Renal cortical epithelial cell (primary cell): ENCODE measurements around the gene C16orf90. TPM values are rescaled to one million over a fixed set of nuclear protein-coding genes. Genes with fewer than 3 reads are reported as not detected.

Source experiments
- DNase-seq: peaks from one replicate; pipeline ENCODE4 v3.0.0-alpha.2; 2011; ENCODE audit warnings: low read depth
- total RNA-seq: library from RNA; depleted of rRNA; stranded (reverse); fragments of >200 nt; gene quantifications from 2 replicates; pipeline ENCODE4 v1.2.3, GENCODE V29; 2014

The C16orf90 gene
- total RNA-seq, 1 donor from 2014 or later = not detected

GRCh38 chr16:3465911-3466584, 29.2 kb downstream of the C16orf90 start:
- no peak for DNase-seq

- DNase-seq = no peak
Observed at GRCh38 chr16:3465301-3465700, 30.0 kb downstream of the C16orf90 start.

GRCh38 chr16:3461151-3461550, 34.1 kb downstream of the C16orf90 start:
- DNase-seq = no peak

DNA sequence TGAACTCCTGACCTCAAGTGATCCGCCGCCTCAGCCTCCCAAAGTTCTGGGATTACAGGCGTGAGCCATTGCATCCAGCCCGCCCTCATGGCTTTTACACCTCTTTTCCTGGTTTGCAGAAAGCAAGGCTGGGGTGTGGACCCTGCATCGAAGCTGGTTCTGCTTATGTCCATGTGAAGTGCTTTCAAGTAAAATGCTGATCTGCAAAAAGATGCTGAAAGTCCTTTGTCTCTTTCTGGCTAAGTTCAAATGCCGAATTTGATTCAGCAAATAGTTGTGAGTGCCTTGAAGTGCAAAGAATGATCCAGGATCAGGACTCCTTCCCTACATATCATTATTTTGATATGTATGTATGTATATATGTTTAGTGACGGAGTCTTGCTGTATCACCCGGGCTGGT, 34.7 kb downstream of the C16orf90 start:
- no peak for DNase-seq

- no peak for DNase-seq
Observed at GRCh38 chr16:3460121-3460520, 35.2 kb downstream of the C16orf90 start.

DNA sequence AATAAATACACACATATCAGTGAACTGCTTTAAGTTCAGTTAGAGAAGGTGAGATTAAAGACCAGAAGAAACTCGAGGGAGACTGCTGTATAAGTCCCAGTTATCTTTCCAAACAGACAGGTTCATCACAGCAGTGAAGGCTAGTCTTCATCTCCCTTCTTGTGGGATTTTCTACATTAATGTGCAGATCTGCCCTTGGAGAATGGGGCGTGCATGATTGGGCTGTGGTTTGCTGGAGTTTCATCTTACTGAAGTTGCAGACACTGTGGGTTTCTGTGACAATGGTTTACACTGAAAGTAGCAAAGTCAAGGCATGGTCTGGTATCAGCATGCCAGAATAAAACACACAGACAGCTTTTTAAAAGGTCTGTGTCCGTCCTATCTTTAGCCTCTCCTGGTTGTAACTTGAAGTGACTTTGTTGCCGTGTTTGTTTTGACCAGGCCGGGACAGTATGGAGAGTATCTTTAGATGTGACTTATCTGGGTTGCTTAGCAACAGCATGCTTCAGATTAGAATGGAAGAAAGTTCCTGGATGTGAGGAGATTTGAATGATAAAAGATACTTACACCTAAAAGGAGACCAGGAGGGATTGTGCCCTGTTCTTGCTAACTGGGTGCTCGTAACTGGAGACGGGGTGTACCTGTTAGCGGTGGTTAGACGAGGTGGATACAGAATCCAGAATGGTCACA, 35.7 kb downstream of the C16orf90 start:
- peak; percentile 27 for DNase-seq

DNA sequence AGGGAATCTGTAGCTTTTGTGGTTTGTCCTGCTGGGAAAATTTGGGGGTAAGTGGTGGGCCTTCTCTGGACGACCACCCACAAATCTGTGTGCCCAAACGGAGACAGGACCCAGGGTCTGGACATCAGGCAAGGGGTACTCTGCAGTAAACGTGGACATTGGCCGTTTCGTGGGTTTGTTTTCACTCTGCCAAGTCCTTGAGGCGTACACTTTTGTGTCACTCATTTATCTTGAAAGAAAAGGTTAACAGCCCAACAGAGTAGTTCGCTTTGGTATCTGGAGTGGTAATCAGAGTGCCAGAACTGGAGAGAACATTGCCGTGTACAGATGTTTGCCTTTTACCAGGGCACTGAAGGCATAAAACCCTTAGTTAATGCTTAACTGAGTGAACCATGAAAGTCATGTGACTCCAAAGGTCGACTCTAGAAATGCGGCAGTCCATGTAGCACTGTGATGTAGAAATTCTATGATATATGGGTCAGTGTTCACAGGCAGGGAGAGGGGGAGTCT, 36.4 kb downstream of the C16orf90 start:
- peak; percentile 94 for DNase-seq

DNA sequence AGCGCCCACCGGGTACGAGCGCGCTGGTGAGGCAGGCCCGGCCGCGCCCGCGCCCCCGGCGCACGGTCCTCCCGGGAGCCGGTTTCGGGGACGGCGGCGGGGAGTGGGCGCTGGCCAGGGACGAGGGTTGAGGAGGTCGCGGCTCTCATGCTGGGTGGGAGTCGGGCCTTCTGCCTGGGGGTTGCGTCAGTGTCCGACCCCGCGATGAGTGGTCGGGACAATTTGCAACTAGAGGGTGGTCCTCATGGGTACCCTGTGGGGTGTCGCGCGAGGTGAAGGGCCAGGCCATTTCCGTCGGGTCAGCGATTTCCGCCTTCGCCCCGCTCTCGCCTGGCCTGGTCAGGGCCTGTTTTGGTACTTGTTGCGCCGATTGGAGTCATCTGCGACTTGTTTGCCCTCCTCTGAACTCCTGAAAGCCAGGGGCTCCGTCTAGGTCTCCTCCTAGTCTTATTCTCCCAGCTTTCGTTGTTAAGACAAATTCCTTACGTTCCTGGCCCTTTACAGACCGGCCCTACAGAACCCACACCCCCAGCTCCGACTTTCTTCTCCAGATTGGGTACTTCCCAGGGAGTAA, 36.9 kb downstream of the C16orf90 start:
- peak; percentile 36 for DNase-seq

- peak; percentile 52 for DNase-seq
Observed at GRCh38 chr16:3457434-3458252, 37.6 kb downstream of the C16orf90 start.

- DNase-seq = no peak
Observed at GRCh38 chr16:3454631-3455147, 40.6 kb downstream of the C16orf90 start.

GRCh38 chr16:3454093-3454492, 41.2 kb downstream of the C16orf90 start:
- no peak for DNase-seq

GRCh38 chr16:3444032-3444388, 51.3 kb downstream of the C16orf90 start:
- peak; percentile 71 for DNase-seq

Other genes with a start within 250 kb of the C16orf90 start
- 0.10 TPM in 1 of 2 replicates, not detected in the other for gene MEFV, start 238.9 kb downstream of the C16orf90 start, total RNA-seq
- 52.7 and 59.0 TPM in 2 replicates for gene ZNF263, start 212.0 kb downstream of the C16orf90 start, total RNA-seq
- 3.1 and 4.9 TPM in 2 replicates for gene TIGD7, start 190.1 kb downstream of the C16orf90 start, total RNA-seq
- 8.5 and 28.2 TPM in 2 replicates for gene ZNF75A, start 190.0 kb downstream of the C16orf90 start, total RNA-seq
- 0.15 TPM in 1 of 2 replicates, not detected in the other for gene OR2C1, start 139.6 kb downstream of the C16orf90 start, total RNA-seq
- gene ZSCAN32, start 94.5 kb downstream of the C16orf90 start, total RNA-seq = 20.5 and 20.7 TPM in 2 replicates
- 2.8 and 7.0 TPM in 2 replicates for gene ZNF174, start 94.3 kb downstream of the C16orf90 start, total RNA-seq
- gene ZNF597, start 52.0 kb downstream of the C16orf90 start, total RNA-seq = 3.0 and 3.3 TPM in 2 replicates
- 6.4 and 34.9 TPM in 2 replicates for gene NAA60, start 51.8 kb downstream of the C16orf90 start, total RNA-seq
- 10.1 and 49.9 TPM in 2 replicates for gene CLUAP1, start 5.5 kb upstream of the C16orf90 start, total RNA-seq
- 0.05 and 0.17 TPM in 2 replicates for gene NLRC3, start 81.9 kb upstream of the C16orf90 start, total RNA-seq
- gene SLX4, start 116.1 kb upstream of the C16orf90 start, total RNA-seq = 1.6 and 5.5 TPM in 2 replicates
- gene DNASE1, start 159.2 kb upstream of the C16orf90 start, total RNA-seq = 9.4 and 52.6 TPM in 2 replicates
- gene TRAP1, start 222.0 kb upstream of the C16orf90 start, total RNA-seq = 54.2 and 57.1 TPM in 2 replicates